GM12892 (cell line): Measurements from ENCODE around the gene SLC9A5.

ENCODE experiments used
- POLR2A ChIP-seq: IDR thresholded peaks from 2 replicates; pipeline ENCODE4 v1.6.1; 2011; ENCODE audit warnings: low read depth, low read length, control low read depth
- POLR2AphosphoS5 ChIP-seq: IDR thresholded peaks from 2 replicates; pipeline ENCODE4 v1.6.1; 2011; ENCODE audit warnings: low read depth, low read length, control low read depth

DNA sequence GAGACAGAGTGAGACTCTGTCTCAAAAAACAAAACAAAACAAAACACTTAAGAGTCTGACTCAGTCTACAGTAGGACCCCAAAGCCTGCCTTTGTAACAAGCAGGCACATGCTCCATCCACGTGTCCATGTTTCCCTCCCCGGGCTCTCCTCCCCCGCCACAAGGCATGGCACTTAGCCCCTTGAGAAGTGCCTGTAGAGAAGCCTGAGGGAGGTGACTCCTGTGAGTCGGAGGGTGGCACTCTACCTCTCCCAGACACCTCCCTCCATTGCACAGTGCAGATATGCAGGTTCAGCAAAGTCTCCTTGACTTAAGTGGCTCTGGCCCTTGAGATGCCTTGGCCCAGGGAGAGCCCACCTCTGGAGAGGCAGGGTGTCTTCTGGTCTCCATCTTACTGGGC lies 8.3 kb upstream of the SLC9A5 start:
- TF ChIP-seq POLR2AphosphoS5 (no peak), POLR2A (no peak)
